GM21717 (cell line): ENCODE measurements around the gene PSMB2.

ENCODE experiments used
- ATAC-seq: cut with Tn5 transposase; IDR thresholded peaks from one replicate; pipeline ENCODE4 v1.9.1; 2021; ENCODE audit warnings: mild to moderate bottlenecking, moderate library complexity; ENCODE audit not compliant: unreplicated experiment

Gene PSMB2

GRCh38 chr1:35644204-35644603 lies 2.9 kb upstream of the PSMB2 start:
- ATAC-seq = no peak

- no peak for ATAC-seq
Measured at GRCh38 chr1:35642471-35642955, 1.2 kb upstream of the PSMB2 start.

- no peak for ATAC-seq
Measured at GRCh38 chr1:35640380-35641232, 720 bp downstream of the PSMB2 start.

DNA sequence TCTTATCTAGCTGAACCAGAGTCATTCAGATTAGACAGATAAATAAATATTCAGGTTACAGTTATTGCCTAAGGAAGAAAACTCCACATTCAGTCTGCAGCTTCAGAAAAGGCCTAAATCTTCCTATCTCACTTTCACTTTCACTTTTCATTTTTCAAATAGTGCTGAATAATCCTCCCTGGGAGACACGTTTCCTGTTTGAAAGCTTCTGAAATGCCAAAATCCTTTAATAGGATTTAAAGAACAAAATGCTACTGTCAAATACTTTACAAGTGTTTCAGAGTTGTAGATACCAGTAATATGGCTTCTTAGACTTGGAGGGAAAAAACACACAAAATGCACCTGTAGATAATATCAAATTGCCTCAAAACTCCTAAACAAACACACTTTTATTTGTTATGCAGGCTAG lies 3.9 kb downstream of the PSMB2 start:
- ATAC-seq = no peak

GRCh38 chr1:35633547-35633946 lies 7.8 kb downstream of the PSMB2 start:
- ATAC-seq = no peak

- no peak for ATAC-seq
Measured at GRCh38 chr1:35631396-35631795, 9.9 kb downstream of the PSMB2 start.

- ATAC-seq = no peak
Measured at GRCh38 chr1:35629051-35629450, 12.3 kb downstream of the PSMB2 start.

- ATAC-seq = no peak
Measured at GRCh38 chr1:35623832-35624231, 17.5 kb downstream of the PSMB2 start.

- no peak for ATAC-seq
Measured at GRCh38 chr1:35622510-35623178, 18.7 kb downstream of the PSMB2 start.

GRCh38 chr1:35619237-35620121 lies 21.8 kb downstream of the PSMB2 start:
- no peak for ATAC-seq

- ATAC-seq = no peak
Measured at GRCh38 chr1:35615440-35615839, 25.9 kb downstream of the PSMB2 start.

DNA sequence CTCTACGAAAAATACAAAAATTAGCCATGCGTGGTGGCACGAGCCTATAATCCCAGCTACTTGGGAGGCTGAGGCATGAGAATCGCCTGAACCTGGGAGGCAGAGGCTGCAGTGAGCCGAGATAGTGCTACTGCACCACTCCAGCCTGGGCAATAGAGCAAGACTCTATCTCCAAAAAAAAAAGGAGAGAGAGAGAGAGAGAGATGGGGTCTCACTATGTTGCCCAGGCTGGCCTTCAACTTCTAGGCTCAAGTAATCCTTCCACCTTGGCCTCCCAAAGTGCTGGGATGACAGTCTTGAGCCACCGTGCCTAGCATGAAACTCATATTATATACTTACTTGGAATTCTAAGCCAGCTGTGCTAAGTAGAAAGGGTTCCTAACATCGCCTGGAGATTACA lies 29.7 kb downstream of the PSMB2 start:
- ATAC-seq = no peak

- ATAC-seq = no peak
Measured at GRCh38 chr1:35605867-35606182, 35.5 kb downstream of the PSMB2 start.

DNA sequence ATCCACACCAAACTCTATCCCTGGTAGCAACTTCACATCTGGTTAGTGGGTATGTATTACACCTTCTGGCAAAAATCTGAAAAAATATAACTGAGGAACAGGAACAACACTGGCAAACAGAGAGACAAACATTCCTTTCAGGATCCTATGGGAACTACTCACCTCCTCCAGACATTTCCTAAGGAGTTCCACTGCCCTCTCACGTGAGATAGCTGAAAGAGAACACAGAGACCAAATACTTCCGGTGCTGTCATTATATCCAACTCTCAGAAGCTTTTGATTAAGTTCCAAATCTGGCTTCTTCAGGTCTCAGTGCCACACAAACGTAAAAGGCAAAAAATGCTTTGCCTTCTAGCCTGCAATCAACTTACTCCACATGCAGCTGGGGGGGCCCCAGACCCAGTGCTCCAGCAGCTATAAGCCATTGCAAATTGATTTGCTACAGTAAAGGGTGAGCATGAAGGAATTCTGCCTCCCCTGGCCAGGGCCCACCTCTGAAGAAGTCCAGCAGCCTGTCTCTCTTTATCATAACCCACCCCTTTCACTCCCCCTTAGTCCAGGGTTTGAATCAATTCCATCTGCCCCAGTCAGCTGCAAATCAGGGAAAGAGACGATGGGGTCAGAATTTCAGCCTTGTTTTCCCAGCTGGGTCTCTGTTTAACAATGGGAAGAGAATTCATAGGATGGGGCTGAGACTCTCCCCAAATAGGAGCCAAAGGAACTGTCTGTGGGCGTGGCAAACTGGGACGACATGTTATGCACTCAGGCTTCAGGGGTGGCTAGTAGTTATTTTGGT lies 36.1 kb downstream of the PSMB2 start:
- ATAC-seq = no peak

DNA sequence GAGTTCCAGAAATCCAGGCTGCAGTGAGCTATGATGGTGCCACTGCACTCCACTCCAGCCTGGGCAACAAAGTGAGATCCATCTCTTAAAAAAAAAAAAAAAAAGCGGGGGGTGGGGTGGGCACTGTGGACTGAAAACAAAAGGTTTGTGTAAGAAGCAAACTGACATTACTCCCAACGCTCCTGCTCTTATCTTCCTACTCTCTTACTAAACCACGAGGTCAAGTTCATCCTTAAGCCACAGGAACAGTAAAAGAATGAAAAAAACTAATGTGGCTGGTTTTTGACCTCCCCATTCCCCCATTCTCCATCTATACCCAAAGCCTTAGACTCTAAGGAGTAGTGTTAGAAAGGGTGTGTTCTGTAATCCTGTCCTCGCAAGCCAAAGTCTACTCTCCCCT lies 37.4 kb downstream of the PSMB2 start:
- ATAC-seq = no peak

DNA sequence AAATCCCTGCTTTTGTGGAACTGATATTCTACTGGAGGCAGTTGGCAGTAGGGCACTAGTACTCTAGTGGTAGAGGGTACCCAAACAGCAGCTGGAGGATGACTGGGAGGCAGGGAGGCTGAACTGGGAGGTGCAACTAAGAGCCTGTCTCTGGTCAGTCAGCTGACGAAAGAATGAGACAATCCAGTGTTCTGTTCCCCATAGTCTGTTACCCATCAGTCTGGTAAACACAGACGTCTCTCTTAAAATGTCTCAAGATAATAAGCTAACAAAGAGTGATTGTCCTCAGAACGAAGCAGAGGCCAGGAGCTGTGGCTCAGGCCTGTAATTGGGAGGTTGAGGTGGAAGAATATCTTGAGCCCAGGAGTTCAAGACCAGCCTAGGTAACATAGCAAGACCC lies 37.9 kb downstream of the PSMB2 start:
- no peak for ATAC-seq

GRCh38 chr1:35600593-35600992 lies 40.7 kb downstream of the PSMB2 start:
- ATAC-seq = no peak

DNA sequence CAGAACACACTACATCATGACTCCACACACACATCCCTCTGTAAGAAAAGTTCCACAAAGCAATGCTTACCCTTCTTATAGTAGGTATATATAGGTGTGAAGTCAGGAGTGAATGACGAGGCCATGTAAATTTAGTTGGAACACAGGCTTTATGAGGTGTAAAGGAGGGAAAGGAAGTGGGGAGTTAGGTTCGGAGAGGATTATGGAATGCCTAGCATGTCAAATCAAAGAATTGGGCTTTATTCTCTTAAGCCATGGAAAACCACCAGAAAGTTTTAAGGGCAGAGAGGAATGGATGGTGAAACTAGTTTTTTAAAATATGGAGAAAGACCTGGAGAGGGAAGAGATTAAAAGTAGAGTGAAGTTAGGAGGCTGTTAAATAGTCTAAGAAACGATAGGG lies 41.9 kb downstream of the PSMB2 start:
- no peak for ATAC-seq

- no peak for ATAC-seq
Measured at GRCh38 chr1:35598895-35599294, 42.4 kb downstream of the PSMB2 start.

- no peak for ATAC-seq
Measured at GRCh38 chr1:35597870-35598269, 43.5 kb downstream of the PSMB2 start.

- no peak for ATAC-seq
Measured at GRCh38 chr1:35595684-35596083, 45.6 kb downstream of the PSMB2 start.
